K562 (cell line): Measurements from ENCODE around the gene DHRS7C. TPM values are rescaled to one million over a fixed set of nuclear protein-coding genes. Genes with fewer than 3 reads are reported as not detected.

Experiments used
- ATAC-seq: fragments of 200-7000 bp; cut with Tn5 transposase; 3 replicates; pipeline ENCODE4 v1.9.1; 2020; ENCODE audit warnings: moderate library complexity
- BruUV-seq: library from RNA; stranded (reverse); fragments of 400-500 nt; replicated peaks from 2 replicates; lab custom pipeline; 2021; lab: Mats Ljungman, UMichigan
- CTCF ChIA-PET: fragments of 300-600 bp; formaldehyde crosslinking; extraction: SDS; loops from one replicate; lab custom pipeline; 2021; ENCODE audit warnings: low intra/inter-chr PET ratio; lab: Yijun Ruan, JAX
- POLR2A ChIA-PET: fragments of 300-600, 350-650 bp; sonication (Branson Sonifier 250); formaldehyde crosslinking; extraction: SDS; loops from one replicate; lab custom pipeline; 2021; ENCODE audit warnings: antibody characterized with exemption, inconsistent platforms; lab: Yijun Ruan, JAX
- DNase-seq, 4 experiments: peaks; one replicate each; pipeline versions ENCODE4 v3.0.0 to v3.0.0-alpha.2; 2011 to 2018; ENCODE audit warnings: low spot score in 3 of 4, mixed read lengths in 3 of 4; ENCODE audit errors: extremely low read depth in 1 of 4
- FAIRE-seq: peaks from 2 replicates; lab custom pipeline; 2011; peaks lifted over from hg19 to GRCh38; lab: Jason Lieb, UNC
- H2AFZ ChIP-seq: 2 replicates; pipeline ENCODE4 v1.6.0; 2011; ENCODE audit warnings: low read depth, low read length, control low read depth, inconsistent platforms
- H3K27ac ChIP-seq: fragments of 200-600 bp; 3 replicates; pipeline ENCODE4 v1.8.0; 2011; ENCODE audit warnings: low read depth, mild to moderate bottlenecking, control low read depth, inconsistent platforms, low read length, moderate library complexity, mixed read lengths; ENCODE audit errors: extremely low read depth
- H3K27me3 ChIP-seq, 2 experiments: fragments of 300-600 bp in 1 of 2; 2 replicates in 1 of 2; 3 replicates in 1 of 2; pipeline versions ENCODE4 v1.6.0 to v1.8.0; 2011; ENCODE audit warnings: inconsistent platforms in 2 of 2, low read length in 2 of 2, mild to moderate bottlenecking in 1 of 2, mixed read lengths in 1 of 2, moderate library complexity in 1 of 2; ENCODE audit not compliant: control insufficient read depth in 2 of 2, insufficient read depth in 2 of 2
- H3K36me3 ChIP-seq: fragments of 300-600 bp; 3 replicates; pipeline ENCODE4 v1.8.0; 2011; ENCODE audit warnings: mild to moderate bottlenecking, low read length, inconsistent platforms; ENCODE audit not compliant: control insufficient read depth, insufficient read depth
- H3K4me1 ChIP-seq, 2 experiments: fragments of 200-600 bp in 1 of 2; replicated peaks in 1 of 2; 2 replicates in 1 of 2; 3 replicates in 1 of 2; pipeline versions ENCODE4 v1.5.1 to v1.8.0; 2011; ENCODE audit warnings: inconsistent platforms in 2 of 2, low read length in 2 of 2, mild to moderate bottlenecking in 1 of 2, mixed read lengths in 1 of 2, moderate library complexity in 1 of 2; ENCODE audit not compliant: control insufficient read depth in 2 of 2, insufficient read depth in 2 of 2
- H3K4me2 ChIP-seq: 2 replicates; pipeline ENCODE4 v1.6.1; 2011; ENCODE audit warnings: low read length, control low read depth, inconsistent platforms, mixed read lengths; ENCODE audit not compliant: insufficient read depth
- H3K4me3 ChIP-seq: fragments of 200-600 bp; sonication (generic), shearing (Covaris generic); 2 replicates; pipeline ENCODE4 v1.5.1; 2016; ENCODE audit warnings: control low read depth, inconsistent platforms
- H3K79me2 ChIP-seq: fragments of 200-600 bp; 3 replicates; pipeline ENCODE4 v1.8.0; 2011; ENCODE audit warnings: low read length, inconsistent platforms; ENCODE audit not compliant: control insufficient read depth, insufficient read depth
- H3K9ac ChIP-seq, 2 experiments: 2 replicates each; pipeline versions ENCODE4 v1.6.0 to v1.6.1; 2011; ENCODE audit warnings: low read depth in 2 of 2, low read length in 2 of 2, control low read depth in 1 of 2, inconsistent platforms in 1 of 2, mild to moderate bottlenecking in 1 of 2, mixed read lengths in 1 of 2; ENCODE audit not compliant: insufficient read depth in 1 of 2
- H3K9me1 ChIP-seq: one replicate; pipeline ENCODE4 v1.6.0; 2011; ENCODE audit warnings: inconsistent platforms, mild to moderate bottlenecking, low read length, moderate library complexity; ENCODE audit not compliant: control insufficient read depth, insufficient read depth
- H3K9me3 ChIP-seq: replicated peaks from 2 replicates; pipeline ENCODE4 v1.5.1; 2011; ENCODE audit warnings: low read depth, low read length, inconsistent platforms; ENCODE audit not compliant: control insufficient read depth, insufficient read depth
- H4K20me1 ChIP-seq: replicated peaks from 2 replicates; pipeline ENCODE4 v1.6.1; 2011; ENCODE audit warnings: low read length, inconsistent platforms, mixed read lengths; ENCODE audit not compliant: control insufficient read depth, insufficient read depth
- BCOR ChIP-seq: fragments of 450-650 bp; IDR thresholded peaks from 2 replicates; pipeline ENCODE4 v1.6.1; 2016
- GTF2E2 ChIP-seq: fragments of 200-800 bp; sonication (Bioruptor generic); IDR thresholded peaks from 2 replicates; pipeline ENCODE4 v1.6.1; 2016; ENCODE audit warnings: missing genetic modification characterization, missing compliant biosample characterization
- NKRF ChIP-seq: fragments of 450-650 bp; IDR thresholded peaks from 2 replicates; pipeline ENCODE4 v1.6.1; 2016; ENCODE audit warnings: borderline replicate concordance
- PTRF ChIP-seq: fragments of 450-650 bp; IDR thresholded peaks from 2 replicates; pipeline ENCODE4 v1.6.1; 2016; ENCODE audit warnings: mild to moderate bottlenecking, missing genetic modification characterization, missing compliant biosample characterization
- SMAD2 ChIP-seq: fragments of 150-350 bp; IDR thresholded peaks from 2 replicates; pipeline ENCODE4 v1.6.1; 2014; ENCODE audit warnings: low read depth, mild to moderate bottlenecking, low read length
- ZNF347 ChIP-seq: fragments of 450-650 bp; formaldehyde crosslinking; IDR thresholded peaks from 2 replicates; pipeline ENCODE4 v1.4.0; 2020; ENCODE audit warnings: low read depth, mild to moderate bottlenecking, moderate library complexity
- ZNF644 ChIP-seq: fragments of 200-800 bp; sonication (Bioruptor generic); IDR thresholded peaks from 2 replicates; pipeline ENCODE4 v1.6.1; 2016; ENCODE audit warnings: low read depth, missing genetic modification characterization, missing compliant biosample characterization
- WGBS: fragments of 100-300 bp; shearing (Covaris generic); methylation state at CpG from one replicate; pipeline ENCODE4 v1.1.6; 2016; ENCODE audit warnings: low coverage, mixed read lengths; ENCODE audit not compliant: insufficient coverage; ENCODE audit errors: missing lambda C conversion rate; 5-methylcytosine and 5-hydroxymethylcytosine counted together
- in situ Hi-C: fragments of 300-500 bp; cut with MboI; formaldehyde crosslinking; loops from 4 replicates; pipeline ENCODE4 v1.15.0; 2018; ENCODE audit warnings: inconsistent platforms, mixed read lengths
- intact Hi-C: fragments of 100-400 bp; cut with micrococcal nuclease; formaldehyde crosslinking; loops from 2 replicates; pipeline ENCODE4 v1.14.2; 2022
- polyA plus RNA-seq, 8 experiments: library from polyadenylated mRNA; depleted of rRNA in 4 of 8; stranded (reverse) in 5 of 8; unstranded in 3 of 8; fragments of >200 nt; fragmentation: Nextera tagmentation in 2 of 8; fragmentation: Illumina TruSeq in 1 of 8; extraction: Ambion mirVana in 2 of 8; extraction: Trizol in 1 of 8; gene quantifications; 2 replicates each; pipeline versions ENCODE4 v1.2.1 to v1.2.3, GENCODE V29; 2011 to 2014; ENCODE audit warnings: inconsistent platforms in 1 of 8, missing spikeins in 1 of 8
- total RNA-seq, 7 experiments: library from RNA; depleted of rRNA in 6 of 7; stranded (reverse); fragments of >200 nt in 6 of 7; fragmentation: Illumina TruSeq in 2 of 7; extraction: Trizol in 2 of 7; gene quantifications; 2 replicates each; pipeline versions ENCODE4 v1.2.1 to v1.2.3, GENCODE V29; 2011 to 2021; ENCODE audit warnings: low replicate concordance in 1 of 7

The DHRS7C gene
- total and polyA plus RNA-seq, 9 of the 15 experiments (the other 6 are each of a cell fraction or from before 2014, with no cell fraction given), result not detected

- no peak for TF ChIP-seq ZNF644 (tag)
- TF ChIP-seq SMAD2, result no peak
- no peak for TF ChIP-seq BCOR
- TF ChIP-seq NKRF, result no peak
- TF ChIP-seq PTRF, result no peak
Measured at GRCh38 chr17:9792181-9792840, 919 bp upstream of the DHRS7C start (continued).

DNA sequence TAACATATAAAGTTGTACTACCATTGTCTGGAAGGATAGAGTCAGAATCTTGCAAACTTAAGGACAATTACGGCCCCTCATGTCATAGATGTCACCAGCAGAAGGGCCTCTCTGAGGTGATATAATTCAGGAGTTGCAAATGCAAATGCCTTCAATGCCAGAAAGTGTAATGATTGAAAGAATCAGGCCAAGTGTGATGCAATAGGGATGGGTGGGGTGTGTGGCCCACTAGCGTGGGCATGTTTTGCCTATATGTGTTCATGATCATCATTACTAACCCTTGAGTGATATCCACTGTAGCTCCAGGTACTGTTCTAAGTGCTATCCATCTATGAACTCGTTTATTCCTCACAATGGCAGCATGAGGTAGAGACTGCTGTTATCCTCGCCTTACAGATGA, 1.1 kb downstream of the DHRS7C start:
- Histone ChIP-seq H3K9me3 (no peaks in the 10 kb centered on the region), H3K27me3 (peaks cover 0 to 3% of the 10 kb centered on the region in 2 experiments; a peak in 1 of 5 replicates), H3K4me2 (no peak overlapping the region), H3K9ac (no peak overlapping the region), H3K79me2 (no peaks in the 10 kb centered on the region), H4K20me1 (no peaks in the 10 kb centered on the region), H2AFZ (no peak overlapping the region)
- WGBS, result 0% methylated on average over 4 of the region's 4 CpGs
- ChIA-PET CTCF (no interaction called here), POLR2A (no interaction called here)
- intact Hi-C loops, result no loop called here
- no TSS peak for BruUV-seq
- TF ChIP-seq ZNF347 (CRISPR knock-in tag) (no peak), GTF2E2 (tag) (no peak)
- TF ChIP-seq, all 486 proteins: peak for 0
- no peaks in the 10 kb centered on the region for H3K4me1 ChIP-seq
- no peaks in the 10 kb centered on the region for H3K36me3 ChIP-seq
- FAIRE-seq (no peak), DNase-seq (no peak), ATAC-seq (no peak)
- in situ Hi-C loops, result no loop called here
- no peak overlapping the region for H3K27ac ChIP-seq
- H3K9me1 ChIP-seq, result no peaks in the 10 kb centered on the region
- H3K4me3 ChIP-seq, result no peak overlapping the region
